NCI-H1694 treated with DMSO at 0.1 percent for 48 hours (cell line): ENCODE data around the gene STARD13.
A peak's percentile ranks its signal among the peaks of the same experiment; 100 is the strongest.

Source experiments
- DNase-seq: peaks from one replicate; lab custom pipeline; 2025; lab: John Stamatoyannopoulos, UW

STARD13 gene

GRCh38 chr13:33277037-33277740 is 8.4 kb downstream of the STARD13 start:
- no peak for DNase-seq

- no peak for DNase-seq
Observed at GRCh38 chr13:33276570-33276969, 9.0 kb downstream of the STARD13 start.

GRCh38 chr13:33275916-33276315 is 9.6 kb downstream of the STARD13 start:
- DNase-seq: no peak

GRCh38 chr13:33274264-33274663 is 11.3 kb downstream of the STARD13 start:
- no peak for DNase-seq

GRCh38 chr13:33272531-33273124 is 12.9 kb downstream of the STARD13 start:
- DNase-seq: no peak

- no peak for DNase-seq
Observed at GRCh38 chr13:33271759-33272158, 13.8 kb downstream of the STARD13 start.

GRCh38 chr13:33270895-33271538 is 14.5 kb downstream of the STARD13 start:
- DNase-seq: no peak

GRCh38 chr13:33265607-33266006 is 19.9 kb downstream of the STARD13 start:
- no peak for DNase-seq

GRCh38 chr13:33265133-33265532 is 20.4 kb downstream of the STARD13 start:
- no peak for DNase-seq

GRCh38 chr13:33264620-33264978 is 21.0 kb downstream of the STARD13 start:
- no peak for DNase-seq

- no peak for DNase-seq
Observed at GRCh38 chr13:33263976-33264619, 21.5 kb downstream of the STARD13 start.

- no peak for DNase-seq
Observed at GRCh38 chr13:33263484-33263883, 22.1 kb downstream of the STARD13 start.

GRCh38 chr13:33262997-33263396 is 22.6 kb downstream of the STARD13 start:
- DNase-seq: no peak

- no peak for DNase-seq
Observed at GRCh38 chr13:33262594-33262993, 23.0 kb downstream of the STARD13 start.

GRCh38 chr13:33262062-33262487 is 23.5 kb downstream of the STARD13 start:
- no peak for DNase-seq

- DNase-seq: no peak
Observed at GRCh38 chr13:33261387-33262061, 24.0 kb downstream of the STARD13 start.

GRCh38 chr13:33260168-33261098 is 25.1 kb downstream of the STARD13 start:
- peak; percentile 33 for DNase-seq

- no peak for DNase-seq
Observed at GRCh38 chr13:33259296-33259695, 26.3 kb downstream of the STARD13 start.

GRCh38 chr13:33258808-33259193 is 26.8 kb downstream of the STARD13 start:
- DNase-seq: no peak

- DNase-seq: no peak
Observed at GRCh38 chr13:33257841-33258807, 27.4 kb downstream of the STARD13 start.
